ENCODE measurements around the gene THAP5.

Gene THAP5

GRCh38 chr7:108589199-108589598 lies 19.7 kb upstream of the THAP5 start:
- Histone ChIP-seq H3K36me3 (ENCODE audit: control insufficient read depth, insufficient read depth, low read length) (no peaks in the 10 kb centered on the region), H3K79me2 (no peaks in the 10 kb centered on the region), H3K27ac (no peak overlapping the region), H3K9me3 (ENCODE audit: control insufficient read depth, low read length) (no peaks in the 10 kb centered on the region), H2AFZ (no peak overlapping the region), H3K9ac (no peak overlapping the region), H3K4me1 (no peaks in the 10 kb centered on the region), H3K4me3 (ENCODE audit: low read depth, low read length) (no peak overlapping the region), H3K4me2 (ENCODE audit: low read length) (no peak overlapping the region), H3K27me3 (ENCODE audit: control insufficient read depth, insufficient read depth, low read length) (no peaks in the 10 kb centered on the region)
- TF ChIP-seq CTCF (IDR thresholded peaks at IDR 0.05), result no peak

GRCh38 chr7:108586274-108586710 lies 16.8 kb upstream of the THAP5 start:
- Histone ChIP-seq H3K79me2 (no peaks in the 10 kb centered on the region), H3K9ac (no peak overlapping the region), H3K36me3 (ENCODE audit: control insufficient read depth, insufficient read depth, low read length) (no peaks in the 10 kb centered on the region), H2AFZ (no peak overlapping the region), H3K27ac (no peak overlapping the region), H3K4me2 (ENCODE audit: low read length) (no peak overlapping the region), H3K9me3 (ENCODE audit: control insufficient read depth, low read length) (no peaks in the 10 kb centered on the region), H3K4me1 (peaks cover 5% of the 10 kb centered on the region), H3K27me3 (ENCODE audit: control insufficient read depth, insufficient read depth, low read length) (no peaks in the 10 kb centered on the region), H3K4me3 (ENCODE audit: low read depth, low read length) (no peak overlapping the region)
- TF ChIP-seq CTCF (IDR thresholded peaks at IDR 0.05), result no peak

GRCh38 chr7:108585843-108586242 lies 16.3 kb upstream of the THAP5 start:
- H3K9ac ChIP-seq, result no peak overlapping the region
- no peak overlapping the region for H3K4me2 ChIP-seq (ENCODE audit: low read length)
- H3K4me1 ChIP-seq, result peaks cover 5% of the 10 kb centered on the region
- no peak overlapping the region for H3K27ac ChIP-seq
- H3K36me3 ChIP-seq (ENCODE audit: control insufficient read depth, insufficient read depth, low read length), result no peaks in the 10 kb centered on the region
- no peak for TF ChIP-seq CTCF (IDR thresholded peaks at IDR 0.05)
- H3K9me3 ChIP-seq (ENCODE audit: control insufficient read depth, low read length), result no peaks in the 10 kb centered on the region
- H3K79me2 ChIP-seq, result no peaks in the 10 kb centered on the region
- H3K4me3 ChIP-seq (ENCODE audit: low read depth, low read length), result no peak overlapping the region
- no peaks in the 10 kb centered on the region for H3K27me3 ChIP-seq (ENCODE audit: control insufficient read depth, insufficient read depth, low read length)
- no peak overlapping the region for H2AFZ ChIP-seq

- no peaks in the 10 kb centered on the region for H3K9me3 ChIP-seq (ENCODE audit: control insufficient read depth, low read length)
- no peak overlapping the region for H3K27ac ChIP-seq
- no peaks in the 10 kb centered on the region for H3K27me3 ChIP-seq (ENCODE audit: control insufficient read depth, insufficient read depth, low read length)
- no peaks in the 10 kb centered on the region for H3K79me2 ChIP-seq
- H3K4me1 ChIP-seq, result peaks cover 5% of the 10 kb centered on the region
- no peak overlapping the region for H3K9ac ChIP-seq
- H3K4me2 ChIP-seq (ENCODE audit: low read length), result no peak overlapping the region
- no peak overlapping the region for H3K4me3 ChIP-seq (ENCODE audit: low read depth, low read length)
- no peaks in the 10 kb centered on the region for H3K36me3 ChIP-seq (ENCODE audit: control insufficient read depth, insufficient read depth, low read length)
- H2AFZ ChIP-seq, result no peak overlapping the region
- no peak for TF ChIP-seq CTCF (IDR thresholded peaks at IDR 0.05)
Measured at GRCh38 chr7:108584211-108584610, 14.7 kb upstream of the THAP5 start.

GRCh38 chr7:108581655-108582491 lies 12.4 kb upstream of the THAP5 start:
- Histone ChIP-seq H3K9ac (no peak overlapping the region), H3K36me3 (ENCODE audit: control insufficient read depth, insufficient read depth, low read length) (no peaks in the 10 kb centered on the region), H2AFZ (peak overlapping the region; percentile 27), H3K9me3 (ENCODE audit: control insufficient read depth, low read length) (no peaks in the 10 kb centered on the region), H3K79me2 (no peaks in the 10 kb centered on the region), H3K4me3 (ENCODE audit: low read depth, low read length) (no peak overlapping the region), H3K4me2 (ENCODE audit: low read length) (no peak overlapping the region), H3K27me3 (ENCODE audit: control insufficient read depth, insufficient read depth, low read length) (no peaks in the 10 kb centered on the region), H3K27ac (no peak overlapping the region), H3K4me1 (peaks cover 9% of the 10 kb centered on the region)
- no peak for TF ChIP-seq CTCF (IDR thresholded peaks at IDR 0.05)

Measured in parathyroid adenoma (tissue), 2 donors.